Measurements from ENCODE around the gene UGT1A9.

Gene UGT1A9

GRCh38 chr2:233801357-233802131 is 129.8 kb downstream of the UGT1A9 start:
- POLR2A ChIA-PET, result no interaction called here
- TF ChIP-seq FOXK2 (IDR thresholded peaks at IDR 0.05), result no peak
- no peak for TF ChIP-seq SUZ12 (IDR thresholded peaks at IDR 0.05)
- TF ChIP-seq HDGF (IDR thresholded peaks at IDR 0.05; ENCODE audit: borderline replicate concordance), result no peak
- TF ChIP-seq LEF1 (IDR thresholded peaks at IDR 0.05; ENCODE audit: borderline replicate concordance), result no peak
- TF ChIP-seq TARDBP (IDR thresholded peaks at IDR 0.05), result no peak
- TF ChIP-seq ELF4 (IDR thresholded peaks at IDR 0.05), result no peak
- no peak for TF ChIP-seq PKNOX1 (IDR thresholded peaks at IDR 0.05)
- no peak for TF ChIP-seq FOXM1 (IDR thresholded peaks at IDR 0.05; ENCODE audit: borderline replicate concordance)
- no peak for TF ChIP-seq ARNT (IDR thresholded peaks at IDR 0.05)
- no peak for TF ChIP-seq ZNF384 (IDR thresholded peaks at IDR 0.05)
- no peak for TF ChIP-seq CTBP1 (IDR thresholded peaks at IDR 0.05; ENCODE audit: borderline replicate concordance)
- no peak for TF ChIP-seq L3MBTL2 (conservative IDR thresholded peaks at IDR 0.05)
- TF ChIP-seq FOXA1 (IDR thresholded peaks at IDR 0.05), result no peak
- no peak for TF ChIP-seq BHLHE40 (IDR thresholded peaks at IDR 0.05; ENCODE audit: borderline replicate concordance)
- CTCF ChIA-PET, result interaction anchor here (0.6 kb wide), 1 partner anchor 21 kb away, joined by 3 read pairs; no protein-coding TSS in a partner anchor
- DNase-seq (ENCODE audit: extremely low spot score), result no peak

- ChIA-PET CTCF (no interaction called here), POLR2A (no interaction called here)
- DNase-seq (ENCODE audit: extremely low spot score), result no peak
- TF ChIP-seq NFRKB (IDR thresholded peaks at IDR 0.05) (no peak), FOXM1 (IDR thresholded peaks at IDR 0.05; ENCODE audit: borderline replicate concordance) (no peak), HDGF (IDR thresholded peaks at IDR 0.05; ENCODE audit: borderline replicate concordance) (no peak), BHLHE40 (IDR thresholded peaks at IDR 0.05; ENCODE audit: borderline replicate concordance) (no peak), ELF4 (IDR thresholded peaks at IDR 0.05) (no peak), FOXA1 (IDR thresholded peaks at IDR 0.05) (no peak), L3MBTL2 (conservative IDR thresholded peaks at IDR 0.05) (no peak), LEF1 (IDR thresholded peaks at IDR 0.05; ENCODE audit: borderline replicate concordance) (no peak), SUZ12 (IDR thresholded peaks at IDR 0.05) (no peak), PKNOX1 (IDR thresholded peaks at IDR 0.05) (no peak), TARDBP (IDR thresholded peaks at IDR 0.05) (no peak), FOXK2 (IDR thresholded peaks at IDR 0.05) (no peak), ARNT (IDR thresholded peaks at IDR 0.05) (no peak), SP1 (IDR thresholded peaks at IDR 0.05) (no peak), ZNF384 (IDR thresholded peaks at IDR 0.05) (no peak), CTBP1 (IDR thresholded peaks at IDR 0.05; ENCODE audit: borderline replicate concordance) (no peak)
Observed at GRCh38 chr2:233802132-233802815, 130.6 kb downstream of the UGT1A9 start.

GRCh38 chr2:233803292-233803911 is 131.7 kb downstream of the UGT1A9 start:
- no peak for TF ChIP-seq FOXA1 (IDR thresholded peaks at IDR 0.05)
- no peak for TF ChIP-seq ELF4 (IDR thresholded peaks at IDR 0.05)
- no peak for TF ChIP-seq TARDBP (IDR thresholded peaks at IDR 0.05)
- TF ChIP-seq ARNT (IDR thresholded peaks at IDR 0.05), result no peak
- TF ChIP-seq HDGF (IDR thresholded peaks at IDR 0.05; ENCODE audit: borderline replicate concordance), result no peak
- TF ChIP-seq FOXM1 (IDR thresholded peaks at IDR 0.05; ENCODE audit: borderline replicate concordance), result no peak
- TF ChIP-seq LEF1 (IDR thresholded peaks at IDR 0.05; ENCODE audit: borderline replicate concordance), result no peak
- no peak for TF ChIP-seq BHLHE40 (IDR thresholded peaks at IDR 0.05; ENCODE audit: borderline replicate concordance)
- TF ChIP-seq ZNF384 (IDR thresholded peaks at IDR 0.05), result no peak
- TF ChIP-seq FOXK2 (IDR thresholded peaks at IDR 0.05), result no peak
- TF ChIP-seq SP1 (IDR thresholded peaks at IDR 0.05), result no peak
- TF ChIP-seq SUZ12 (IDR thresholded peaks at IDR 0.05), result no peak
- TF ChIP-seq CTBP1 (IDR thresholded peaks at IDR 0.05; ENCODE audit: borderline replicate concordance), result no peak
- TF ChIP-seq NFRKB (IDR thresholded peaks at IDR 0.05), result no peak
- TF ChIP-seq PKNOX1 (IDR thresholded peaks at IDR 0.05), result no peak
- no peak for TF ChIP-seq L3MBTL2 (conservative IDR thresholded peaks at IDR 0.05)

GRCh38 chr2:233803994-233804393 is 132.3 kb downstream of the UGT1A9 start:
- ChIA-PET POLR2A (no interaction called here), CTCF (no interaction called here)
- DNase-seq (ENCODE audit: extremely low spot score), result no peak
- TF ChIP-seq ELF4 (IDR thresholded peaks at IDR 0.05) (no peak), ARNT (IDR thresholded peaks at IDR 0.05) (no peak), FOXM1 (IDR thresholded peaks at IDR 0.05; ENCODE audit: borderline replicate concordance) (no peak), NFRKB (IDR thresholded peaks at IDR 0.05) (no peak), PKNOX1 (IDR thresholded peaks at IDR 0.05) (no peak), ZNF384 (IDR thresholded peaks at IDR 0.05) (no peak), L3MBTL2 (conservative IDR thresholded peaks at IDR 0.05) (no peak), SUZ12 (IDR thresholded peaks at IDR 0.05) (no peak), SP1 (IDR thresholded peaks at IDR 0.05) (no peak), HDGF (IDR thresholded peaks at IDR 0.05; ENCODE audit: borderline replicate concordance) (no peak), TARDBP (IDR thresholded peaks at IDR 0.05) (no peak), LEF1 (IDR thresholded peaks at IDR 0.05; ENCODE audit: borderline replicate concordance) (no peak), FOXA1 (IDR thresholded peaks at IDR 0.05) (no peak), CTBP1 (IDR thresholded peaks at IDR 0.05; ENCODE audit: borderline replicate concordance) (no peak), FOXK2 (IDR thresholded peaks at IDR 0.05) (no peak), BHLHE40 (IDR thresholded peaks at IDR 0.05; ENCODE audit: borderline replicate concordance) (no peak)

More at GRCh38 chr2:233803292-233803911, 131.7 kb downstream of the UGT1A9 start:
- CTCF ChIA-PET, result no interaction called here
- POLR2A ChIA-PET, result no interaction called here
- no peak for DNase-seq (ENCODE audit: extremely low spot score)

Data from HEK293T (cell line).